AG10803 (cell line): Measurements from ENCODE around the gene SVEP1.
"Not testable (repeated sequence)": the region's sequence is repeated elsewhere in the genome, so short reads cannot be mapped to it uniquely, and the experiment has no call there.

ENCODE experiments used
- DNase-seq: peaks from one replicate; pipeline ENCODE4 v3.0.0; 2010; ENCODE audit warnings: low read depth
- H3K4me3 ChIP-seq: 2 replicates; pipeline ENCODE4 v1.5.1; 2011; ENCODE audit warnings: mild to moderate bottlenecking, low read length, control low read depth
- CTCF ChIP-seq: conservative IDR thresholded peaks from 2 replicates; pipeline ENCODE4 v1.5.1; 2011; ENCODE audit warnings: mild to moderate bottlenecking, low read length, control low read depth, inconsistent platforms

Gene SVEP1

GRCh38 chr9:110391826-110392485, 187.6 kb downstream of the SVEP1 start:
- no peak for DNase-seq
- TF ChIP-seq CTCF: no peak
- H3K4me3 ChIP-seq: no peak overlapping the region

- DNase-seq: no peak
- TF ChIP-seq CTCF: no peak
- no peak overlapping the region for H3K4me3 ChIP-seq
Observed at GRCh38 chr9:110389148-110389750, 190.3 kb downstream of the SVEP1 start.

- TF ChIP-seq CTCF: no peak
- no peak for DNase-seq
- H3K4me3 ChIP-seq: no peak overlapping the region
Observed at GRCh38 chr9:110383491-110383890, 196.1 kb downstream of the SVEP1 start.

GRCh38 chr9:110382731-110383130, 196.8 kb downstream of the SVEP1 start:
- no peak for TF ChIP-seq CTCF
- H3K4me3 ChIP-seq: no peak overlapping the region
- DNase-seq: no peak

GRCh38 chr9:110371411-110372007, 208.0 kb downstream of the SVEP1 start:
- H3K4me3 ChIP-seq: no peak overlapping the region
- no peak for TF ChIP-seq CTCF
- no peak for DNase-seq

- H3K4me3 ChIP-seq: no peak overlapping the region
- TF ChIP-seq CTCF: no peak
- peak; percentile 28 for DNase-seq
Observed at GRCh38 chr9:110370315-110370714, 209.2 kb downstream of the SVEP1 start.

GRCh38 chr9:110364451-110364850, 215.1 kb downstream of the SVEP1 start:
- no peak overlapping the region for H3K4me3 ChIP-seq
- TF ChIP-seq CTCF: no peak
- no peak for DNase-seq

- not testable (repeated sequence) for DNase-seq, H3K4me3 ChIP-seq
Observed at GRCh38 chr9:110358992-110359391, 220.5 kb downstream of the SVEP1 start.
